Left lung (tissue), 10 donors: ENCODE results near the gene TTBK1. TPM values are rescaled to one million over a fixed set of nuclear protein-coding genes. Genes with fewer than 3 reads are reported as not detected.

Source experiments
- ATAC-seq: fragments of 200-7000 bp; cut with Tn5 transposase; one replicate; pipeline ENCODE4 v1.9.1; 2020; ENCODE audit warnings: moderate library complexity
- DNase-seq, 4 donors: peaks; one replicate each; pipeline ENCODE4 v3.0.0-alpha.2; 2013 to 2020
- H3K27ac ChIP-seq, 2 donors: fragments of 200-600 bp; sonication (generic) in 1 of 2; one replicate each; pipeline versions ENCODE4 v1.5.0 to v1.8.0; 2020 to 2021
- H3K27me3 ChIP-seq, 2 donors: fragments of 200-600 bp; sonication (generic) in 1 of 2; one replicate each; pipeline versions ENCODE4 v1.5.0 to v1.8.0; 2020 to 2021
- H3K36me3 ChIP-seq, 2 donors: fragments of 200-600 bp; sonication (generic) in 1 of 2; one replicate each; pipeline versions ENCODE4 v1.5.0 to v1.8.0; 2020 to 2021
- H3K4me1 ChIP-seq, 2 donors: fragments of 200-600 bp; one replicate each; pipeline ENCODE4 v1.8.0; 2021
- H3K4me3 ChIP-seq, 2 donors: fragments of 200-600 bp; sonication (generic) in 1 of 2; one replicate each; pipeline versions ENCODE4 v1.5.0 to v1.8.0; 2020 to 2021; ENCODE audit warnings: mild to moderate bottlenecking in 1 of 2
- H3K9me3 ChIP-seq, 2 donors: fragments of 200-600 bp; sonication (generic) in 1 of 2; one replicate each; pipeline versions ENCODE4 v1.5.0 to v1.8.0; 2020 to 2021
- CTCF ChIP-seq, 2 donors: fragments of 200-600 bp; sonication (generic) in 1 of 2; IDR thresholded peaks; one replicate each; pipeline versions ENCODE4 v1.5.0 to v1.8.0; 2021; ENCODE audit warnings: antibody characterized with exemption in 2 of 2
- intact Hi-C, 2 donors: fragments of 100-400 bp; cut with DNase I; formaldehyde crosslinking; loops; one replicate each; pipeline versions ENCODE4 v1.11.2 to v1.14.2; 2022
- polyA plus RNA-seq, 6 donors: library from polyadenylated mRNA; unstranded; fragments of 120-200 nt; gene quantifications; one replicate each; pipeline ENCODE4 v1.2.1, GENCODE V29; 2013; ENCODE audit not compliant: insufficient read length in 6 of 6
- total RNA-seq, 2 donors: library from RNA; stranded (reverse); fragmentation: NEBNext Ultra II Directional; extraction: Animal tissue kit (Norgen Biotek cat#: 25700); gene quantifications; one replicate each; pipeline ENCODE4 v1.2.1, GENCODE V29; 2021
- donor health status: DM: no; HTN: yes; CAD: no.
- donor health status: DM: no; HTN: no; CAD: no.

The TTBK1 gene
- total and polyA plus RNA-seq, 8 donors, result 0.08 to 0.94 (median 0.62) TPM

- TF ChIP-seq CTCF (IDR thresholded peaks at IDR 0.05), result no peak
- Histone ChIP-seq H3K4me3 (no peak overlapping the region), H3K4me1 (peaks cover 0 to 15% of the 10 kb centered on the region in 2 donors), H3K27ac (no peak overlapping the region), H3K36me3 (peaks cover 0 to 9% of the 10 kb centered on the region in 2 donors), H3K9me3 (no peaks in the 10 kb centered on the region), H3K27me3 (no peaks in the 10 kb centered on the region)
- ATAC-seq, result no peak
- DNase-seq, result no peak
- intact Hi-C loops, result no loop called here
Measured at GRCh38 chr6:43229803-43230620, 13.3 kb upstream of the TTBK1 start.

- no peak for ATAC-seq
- H3K9me3 ChIP-seq, result no peaks in the 10 kb centered on the region
- intact Hi-C loops, result no loop called here
- H3K27ac ChIP-seq, result no peak overlapping the region
- peaks cover 0 to 15% of the 10 kb centered on the region in 2 donors for H3K4me1 ChIP-seq
- H3K27me3 ChIP-seq, result peaks cover 0 to 3% of the 10 kb centered on the region in 2 donors
- no peak overlapping the region for H3K4me3 ChIP-seq
- TF ChIP-seq CTCF (IDR thresholded peaks at IDR 0.05), result no peak
- H3K36me3 ChIP-seq, result no peaks in the 10 kb centered on the region
- DNase-seq, result no peak
Measured at GRCh38 chr6:43231053-43231452, 12.2 kb upstream of the TTBK1 start.

- Histone ChIP-seq H3K4me1 (peaks cover 0 to 15% of the 10 kb centered on the region in 2 donors), H3K36me3 (no peaks in the 10 kb centered on the region), H3K27me3 (peaks cover 0 to 4% of the 10 kb centered on the region in 2 donors), H3K9me3 (no peaks in the 10 kb centered on the region), H3K27ac (no peak overlapping the region), H3K4me3 (no peak overlapping the region)
- TF ChIP-seq CTCF (IDR thresholded peaks at IDR 0.05), result no peak
- ATAC-seq (no peak), DNase-seq (no peak)
- intact Hi-C loops, result no loop called here
Measured at GRCh38 chr6:43231735-43232450, 11.4 kb upstream of the TTBK1 start.

- peaks cover 0 to 27% of the 10 kb centered on the region in 2 donors for H3K27me3 ChIP-seq
- ATAC-seq (no peak), DNase-seq (no peak)
- H3K36me3 ChIP-seq, result no peaks in the 10 kb centered on the region
- no peak overlapping the region for H3K27ac ChIP-seq
- intact Hi-C loops, result no loop called here
- no peak overlapping the region for H3K4me3 ChIP-seq
- TF ChIP-seq CTCF (IDR thresholded peaks at IDR 0.05), result no peak
- H3K9me3 ChIP-seq, result no peaks in the 10 kb centered on the region
- H3K4me1 ChIP-seq, result no peaks in the 10 kb centered on the region
Measured at GRCh38 chr6:43235841-43236240, 7.4 kb upstream of the TTBK1 start.

GRCh38 chr6:43239054-43239453 is 4.2 kb upstream of the TTBK1 start:
- intact Hi-C loops, result no loop called here
- H3K27me3 ChIP-seq, result peaks cover 24 to 59% of the 10 kb centered on the region in 2 donors
- no peak for ATAC-seq

More at GRCh38 chr6:43239054-43239453, 4.2 kb upstream of the TTBK1 start:
- H3K9me3 ChIP-seq, result no peaks in the 10 kb centered on the region
- no peak for TF ChIP-seq CTCF (IDR thresholded peaks at IDR 0.05)
- H3K27ac ChIP-seq, result no peak overlapping the region
- H3K36me3 ChIP-seq, result no peaks in the 10 kb centered on the region
- no peak overlapping the region for H3K4me3 ChIP-seq
- no peak for DNase-seq
- no peaks in the 10 kb centered on the region for H3K4me1 ChIP-seq
